Neural cell (in vitro differentiated cells): ENCODE data around the gene NUP107. TPM values are rescaled to one million over a fixed set of nuclear protein-coding genes. Genes with fewer than 3 reads are reported as not detected.

Source experiments
- H2AFZ ChIP-seq: fragments of 200-600, 300-800 bp; sonication (generic), shearing (Covaris generic); 2 replicates; pipeline ENCODE4 v1.6.0; 2014; ENCODE audit warnings: low read depth, mild to moderate bottlenecking, antibody characterized with exemption, low read length, moderate library complexity
- H3F3A ChIP-seq: fragments of 200-600 bp; shearing (Covaris generic); 2 replicates; pipeline ENCODE4 v1.6.1; 2016; ENCODE audit warnings: mild to moderate bottlenecking, moderate library complexity, mixed read lengths, antibody characterized with exemption, low read length; ENCODE audit not compliant: insufficient read depth, poor library complexity, severe bottlenecking
- H3K27ac ChIP-seq: fragments of 200-600, 300-800 bp; sonication (generic), shearing (Covaris generic); 2 replicates; pipeline ENCODE4 v1.5.1; 2014; ENCODE audit warnings: mild to moderate bottlenecking, low read length, moderate library complexity
- H3K27me3 ChIP-seq: fragments of 300-800, 200-600 bp; sonication (generic), shearing (Covaris generic); 2 replicates; pipeline ENCODE4 v1.6.0; 2014; ENCODE audit warnings: mild to moderate bottlenecking, low read depth, low read length, moderate library complexity; ENCODE audit not compliant: insufficient read depth
- H3K36me3 ChIP-seq: fragments of 300-800, 200-600 bp; sonication (generic), shearing (Covaris generic); 2 replicates; pipeline ENCODE4 v1.5.1; 2014; ENCODE audit warnings: mild to moderate bottlenecking, antibody characterized with exemption, low read length, moderate library complexity; ENCODE audit not compliant: insufficient read depth
- H3K4me2 ChIP-seq: fragments of 300-800, 200-600 bp; sonication (generic), shearing (Covaris generic); 2 replicates; pipeline ENCODE4 v1.6.0; 2014; ENCODE audit warnings: mild to moderate bottlenecking, low read length
- H3K4me3 ChIP-seq: fragments of 300-800, 200-600 bp; sonication (generic), shearing (Covaris generic); 2 replicates; pipeline ENCODE4 v1.5.1; 2014; ENCODE audit warnings: mild to moderate bottlenecking, low read length, moderate library complexity
- H3K79me2 ChIP-seq: fragments of 200-600 bp; shearing (Covaris generic); replicated peaks from 2 replicates; pipeline ENCODE4 v1.6.0; 2014; ENCODE audit warnings: mild to moderate bottlenecking, low read length, moderate library complexity; ENCODE audit not compliant: insufficient read depth
- H3K9ac ChIP-seq: fragments of 300-800, 200-600 bp; sonication (generic), shearing (Covaris generic); 2 replicates; pipeline ENCODE4 v1.6.1; 2016; ENCODE audit warnings: mild to moderate bottlenecking, low read length, mixed read lengths
- H3K9me2 ChIP-seq: fragments of 200-600 bp; shearing (Covaris generic); 2 replicates; pipeline ENCODE4 v1.6.1; 2016; ENCODE audit warnings: mild to moderate bottlenecking, low read length, mixed read lengths; ENCODE audit not compliant: insufficient read depth
- H3K9me3 ChIP-seq: fragments of 200-600, 300-800 bp; sonication (generic), shearing (Covaris generic); 2 replicates; pipeline ENCODE4 v1.6.1; 2016; ENCODE audit warnings: mild to moderate bottlenecking, mixed run types, low read length, moderate library complexity, mixed read lengths
- H4K20me1 ChIP-seq: fragments of 200-600 bp; shearing (Covaris generic); 2 replicates; pipeline ENCODE4 v1.6.1; 2016; ENCODE audit warnings: mild to moderate bottlenecking, mixed run types; ENCODE audit not compliant: insufficient read depth
- CTCF ChIP-seq: fragments of 450-650 bp; IDR thresholded peaks from 2 replicates; pipeline ENCODE4 v1.5.1; 2014; ENCODE audit warnings: antibody characterized with exemption, mild to moderate bottlenecking, moderate library complexity; ENCODE audit not compliant: poor library complexity, severe bottlenecking
- EP300 ChIP-seq: fragments of 450-650 bp; conservative IDR thresholded peaks from 2 replicates; pipeline ENCODE4 v1.6.1; 2014; ENCODE audit warnings: antibody characterized with exemption, mild to moderate bottlenecking, moderate library complexity; ENCODE audit not compliant: poor library complexity, severe bottlenecking
- EZH2 ChIP-seq: fragments of 200-600, 300-800 bp; shearing (Covaris generic), sonication (generic); IDR thresholded peaks from 2 replicates; pipeline ENCODE4 v1.6.1; 2014; ENCODE audit warnings: antibody characterized with exemption, low read length, borderline replicate concordance, mild to moderate bottlenecking; ENCODE audit not compliant: insufficient read depth, poor library complexity, severe bottlenecking
- MXI1 ChIP-seq: fragments of 450-650 bp; conservative IDR thresholded peaks from 2 replicates; pipeline ENCODE4 v1.6.1; 2014; ENCODE audit warnings: antibody characterized with exemption, mild to moderate bottlenecking; ENCODE audit not compliant: poor library complexity, severe bottlenecking
- POLR2AphosphoS5 ChIP-seq: IDR thresholded peaks from 2 replicates; pipeline ENCODE4 v1.6.1; 2012
- RAD21 ChIP-seq: fragments of 450-650 bp; conservative IDR thresholded peaks from 2 replicates; pipeline ENCODE4 v1.6.1; 2014; ENCODE audit warnings: antibody characterized with exemption, mild to moderate bottlenecking, moderate library complexity
- REST ChIP-seq: IDR thresholded peaks from 2 replicates; pipeline ENCODE4 v1.6.1; 2012; ENCODE audit warnings: borderline replicate concordance
- SMC3 ChIP-seq: fragments of 450-650 bp; conservative IDR thresholded peaks from 2 replicates; pipeline ENCODE4 v1.6.1; 2014; ENCODE audit warnings: antibody characterized with exemption, mild to moderate bottlenecking, moderate library complexity; ENCODE audit not compliant: poor library complexity
- TAF1 ChIP-seq: IDR thresholded peaks from 2 replicates; pipeline ENCODE4 v1.6.1; 2012; ENCODE audit warnings: low read depth
- polyA plus RNA-seq: library from polyadenylated mRNA; depleted of rRNA; stranded (reverse); fragments of >200 nt; gene quantifications from 2 replicates; pipeline ENCODE4 v1.2.3, GENCODE V29; 2014

The NUP107 gene
- polyA plus RNA-seq, 1 donor from 2014 or later, result 64.1 TPM

- Histone ChIP-seq H3K79me2 (no peaks in the 10 kb centered on the region), H3K27me3 (no peaks in the 10 kb centered on the region), H3K9me3 (no peaks in the 10 kb centered on the region), H2AFZ (no peak overlapping the region), H3K9ac (no peak overlapping the region), H3K36me3 (peaks cover 7% of the 10 kb centered on the region), H4K20me1 (no peaks in the 10 kb centered on the region), H3K4me2 (no peak overlapping the region), H3K9me2 (no peaks in the 10 kb centered on the region), H3K27ac (no peak overlapping the region), H3K4me3 (no peak overlapping the region), H3F3A (no peaks in the 10 kb centered on the region)
- TF ChIP-seq POLR2AphosphoS5, result no peak
- no peak for TF ChIP-seq MXI1
- no peak for TF ChIP-seq SMC3
- TF ChIP-seq EZH2, result no peak
- TF ChIP-seq CTCF, result no peak
- TF ChIP-seq TAF1, result no peak
- TF ChIP-seq REST, result no peak
- no peak for TF ChIP-seq RAD21
These were observed 80.4 kb downstream of the NUP107 start for GRCh38 chr12:68767191-68767590.

- Histone ChIP-seq H2AFZ (no peak overlapping the region), H3K36me3 (peaks cover 7% of the 10 kb centered on the region), H3K4me2 (no peak overlapping the region), H4K20me1 (no peaks in the 10 kb centered on the region), H3K9ac (no peak overlapping the region), H3F3A (no peaks in the 10 kb centered on the region), H3K27ac (no peak overlapping the region), H3K79me2 (no peaks in the 10 kb centered on the region), H3K4me3 (no peak overlapping the region), H3K27me3 (no peaks in the 10 kb centered on the region), H3K9me2 (no peaks in the 10 kb centered on the region), H3K9me3 (no peaks in the 10 kb centered on the region)
- TF ChIP-seq MXI1 (no peak), RAD21 (no peak), EZH2 (no peak), TAF1 (no peak), EP300 (no peak), SMC3 (no peak), POLR2AphosphoS5 (no peak)
These were observed 81.7 kb downstream of the NUP107 start for GRCh38 chr12:68768431-68768939.

- H3K4me3 ChIP-seq, result no peak overlapping the region
- no peaks in the 10 kb centered on the region for H4K20me1 ChIP-seq
- H2AFZ ChIP-seq, result no peak overlapping the region
- no peak overlapping the region for H3K27ac ChIP-seq
- no peaks in the 10 kb centered on the region for H3K79me2 ChIP-seq
- no peak overlapping the region for H3K9ac ChIP-seq
- no peaks in the 10 kb centered on the region for H3K36me3 ChIP-seq
- H3K4me2 ChIP-seq, result no peak overlapping the region
- no peaks in the 10 kb centered on the region for H3F3A ChIP-seq
- H3K9me3 ChIP-seq, result no peaks in the 10 kb centered on the region
- TF ChIP-seq CTCF, result no peak
- no peaks in the 10 kb centered on the region for H3K27me3 ChIP-seq
- no peaks in the 10 kb centered on the region for H3K9me2 ChIP-seq
These were observed 83.2 kb downstream of the NUP107 start for GRCh38 chr12:68769941-68770340.
